ENCODE measurements around the gene CCDC154. TPM values are rescaled to one million over a fixed set of nuclear protein-coding genes. Genes with fewer than 3 reads are reported as not detected.

The CCDC154 gene
- total RNA-seq, 2 donors from 2014 or later, result 1.9 to 2.2 TPM

GRCh38 chr16:1424028-1424427, 20.3 kb downstream of the CCDC154 start:
- H3K4me3 Mint-ChIP-seq, result no peak overlapping the region

GRCh38 chr16:1422076-1422475, 22.3 kb downstream of the CCDC154 start:
- no peak for DNase-seq
- 90 to 96% methylated on average over 6 to 10 of the region's 10 CpGs for WGBS, 2 experiments (ENCODE audit: insufficient coverage in 1 of 2, insufficient read length in 1 of 2)
- Histone ChIP-seq H3K27me3 (ENCODE audit: control insufficient read depth, insufficient read depth, low read length, poor library complexity, severe bottlenecking) (no peaks in the 10 kb centered on the region), H3K9ac (ENCODE audit: extremely low read depth, low read length, poor library complexity, severe bottlenecking) (no peak overlapping the region), H3K9me3 (ENCODE audit: control insufficient read depth, low read length) (peaks cover 6% of the 10 kb centered on the region), H3K36me3 (ENCODE audit: control insufficient read depth, insufficient read depth, low read length) (peaks cover 4% of the 10 kb centered on the region), H3K27ac (ENCODE audit: low read depth, low read length) (no peak overlapping the region), H3K4me3 (ENCODE audit: low read length) (no peak overlapping the region), H3K4me1 (ENCODE audit: control insufficient read depth, insufficient read depth, low read length) (peaks cover 3% of the 10 kb centered on the region)
- Mint-ChIP-seq H3K4me3 (peak overlapping the region; percentile 81), H3K27ac (peak overlapping the region; percentile 10), H3K36me3 (ENCODE audit: low read depth) (no peaks in the 10 kb centered on the region), H3K9me3 (peaks cover 5% of the 10 kb centered on the region), H3K27me3 (ENCODE audit: insufficient read depth) (no peaks in the 10 kb centered on the region), H3K4me1 (peaks cover 6% of the 10 kb centered on the region)
- TF ChIP-seq, protein P1, sequence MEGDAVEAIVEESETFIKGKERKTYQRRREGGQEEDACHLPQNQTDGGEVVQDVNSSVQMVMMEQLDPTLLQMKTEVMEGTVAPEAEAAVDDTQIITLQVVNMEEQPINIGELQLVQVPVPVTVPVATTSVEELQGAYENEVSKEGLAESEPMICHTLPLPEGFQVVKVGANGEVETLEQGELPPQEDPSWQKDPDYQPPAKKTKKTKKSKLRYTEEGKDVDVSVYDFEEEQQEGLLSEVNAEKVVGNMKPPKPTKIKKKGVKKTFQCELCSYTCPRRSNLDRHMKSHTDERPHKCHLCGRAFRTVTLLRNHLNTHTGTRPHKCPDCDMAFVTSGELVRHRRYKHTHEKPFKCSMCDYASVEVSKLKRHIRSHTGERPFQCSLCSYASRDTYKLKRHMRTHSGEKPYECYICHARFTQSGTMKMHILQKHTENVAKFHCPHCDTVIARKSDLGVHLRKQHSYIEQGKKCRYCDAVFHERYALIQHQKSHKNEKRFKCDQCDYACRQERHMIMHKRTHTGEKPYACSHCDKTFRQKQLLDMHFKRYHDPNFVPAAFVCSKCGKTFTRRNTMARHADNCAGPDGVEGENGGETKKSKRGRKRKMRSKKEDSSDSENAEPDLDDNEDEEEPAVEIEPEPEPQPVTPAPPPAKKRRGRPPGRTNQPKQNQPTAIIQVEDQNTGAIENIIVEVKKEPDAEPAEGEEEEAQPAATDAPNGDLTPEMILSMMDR (conservative IDR thresholded peaks at IDR 0.05), result no peak

More at GRCh38 chr16:1424028-1424427, 20.3 kb downstream of the CCDC154 start:
- no peak for DNase-seq
- Mint-ChIP-seq H3K4me1 (peaks cover 6% of the 10 kb centered on the region), H3K27ac (no peak overlapping the region), H3K27me3 (ENCODE audit: insufficient read depth) (no peaks in the 10 kb centered on the region), H3K9me3 (peaks cover 5% of the 10 kb centered on the region), H3K36me3 (ENCODE audit: low read depth) (no peaks in the 10 kb centered on the region)
- Histone ChIP-seq H3K9me3 (ENCODE audit: control insufficient read depth, low read length) (peaks cover 6% of the 10 kb centered on the region), H3K4me1 (ENCODE audit: control insufficient read depth, insufficient read depth, low read length) (peaks cover 3% of the 10 kb centered on the region), H3K27me3 (ENCODE audit: control insufficient read depth, insufficient read depth, low read length, poor library complexity, severe bottlenecking) (no peaks in the 10 kb centered on the region), H3K4me3 (ENCODE audit: low read length) (no peak overlapping the region), H3K27ac (ENCODE audit: low read depth, low read length) (no peak overlapping the region), H3K36me3 (ENCODE audit: control insufficient read depth, insufficient read depth, low read length) (no peaks in the 10 kb centered on the region), H3K9ac (ENCODE audit: extremely low read depth, low read length, poor library complexity, severe bottlenecking) (no peak overlapping the region)
- TF ChIP-seq, protein P1 (conservative IDR thresholded peaks at IDR 0.05), result no peak
- WGBS, 2 experiments (ENCODE audit: insufficient coverage in 1 of 2, insufficient read length in 1 of 2), result 89 to 90% methylated on average over 10 to 12 of the region's 12 CpGs

- H3K36me3 ChIP-seq (ENCODE audit: control insufficient read depth, insufficient read depth, low read length), result peaks cover 4% of the 10 kb centered on the region
- no peaks in the 10 kb centered on the region for H3K27me3 ChIP-seq (ENCODE audit: control insufficient read depth, insufficient read depth, low read length, poor library complexity, severe bottlenecking)
- no peaks in the 10 kb centered on the region for H3K27me3 Mint-ChIP-seq (ENCODE audit: insufficient read depth)
- WGBS, 2 experiments (ENCODE audit: insufficient coverage in 1 of 2, insufficient read length in 1 of 2), result 0 to 4% methylated on average over 9 to 22 of the region's 22 CpGs
- H3K9ac ChIP-seq (ENCODE audit: extremely low read depth, low read length, poor library complexity, severe bottlenecking), result peak overlapping the region; percentile 87
- DNase-seq, result no peak
- peak overlapping the region; percentile 95 for H3K27ac Mint-ChIP-seq
- TF ChIP-seq, protein P1 (conservative IDR thresholded peaks at IDR 0.05), result no peak
- H3K36me3 Mint-ChIP-seq (ENCODE audit: low read depth), result no peaks in the 10 kb centered on the region
- H3K4me3 Mint-ChIP-seq, result peak overlapping the region; percentile 81
- peaks cover 2% of the 10 kb centered on the region for H3K4me1 Mint-ChIP-seq
- peaks cover 5% of the 10 kb centered on the region for H3K9me3 Mint-ChIP-seq
- no peak overlapping the region for H3K27ac ChIP-seq (ENCODE audit: low read depth, low read length)
- H3K9me3 ChIP-seq (ENCODE audit: control insufficient read depth, low read length), result peaks cover 6% of the 10 kb centered on the region
- H3K4me3 ChIP-seq (ENCODE audit: low read length), result peak overlapping the region; percentile 99
- peaks cover 3% of the 10 kb centered on the region for H3K4me1 ChIP-seq (ENCODE audit: control insufficient read depth, insufficient read depth, low read length)
Observed at GRCh38 chr16:1420111-1420539, 24.2 kb downstream of the CCDC154 start.

All from endodermal cell (in vitro differentiated cells).